Fibroblast of skin of abdomen (primary cell): ENCODE data around the gene GXYLT2.

Experiments
- DNase-seq: peaks from one replicate; pipeline ENCODE4 v3.0.0-alpha.2; 2013

The GXYLT2 gene

GRCh38 chr3:72938471-72939265 lies 50.8 kb downstream of the GXYLT2 start:
- peak; percentile 94 for DNase-seq

GRCh38 chr3:72941245-72941644 lies 53.4 kb downstream of the GXYLT2 start:
- DNase-seq, result no peak

- DNase-seq, result no peak
These were observed 54.6 kb downstream of the GXYLT2 start for GRCh38 chr3:72942427-72942826.

GRCh38 chr3:72944696-72945095 lies 56.9 kb downstream of the GXYLT2 start:
- DNase-seq, result no peak

- no peak for DNase-seq
These were observed 60.1 kb downstream of the GXYLT2 start for GRCh38 chr3:72947715-72948490.

GRCh38 chr3:72949016-72949415 lies 61.2 kb downstream of the GXYLT2 start:
- no peak for DNase-seq

GRCh38 chr3:72950372-72950771 lies 62.5 kb downstream of the GXYLT2 start:
- no peak for DNase-seq

- DNase-seq, result no peak
These were observed 63.0 kb downstream of the GXYLT2 start for GRCh38 chr3:72950801-72951200.

- DNase-seq, result no peak
These were observed 63.4 kb downstream of the GXYLT2 start for GRCh38 chr3:72951259-72951722.

GRCh38 chr3:72953325-72953956 lies 65.6 kb downstream of the GXYLT2 start:
- DNase-seq, result no peak

GRCh38 chr3:72957297-72957696 lies 69.5 kb downstream of the GXYLT2 start:
- no peak for DNase-seq

- DNase-seq, result no peak
These were observed 71.5 kb downstream of the GXYLT2 start for GRCh38 chr3:72959336-72959735.

- DNase-seq, result no peak
These were observed 73.1 kb downstream of the GXYLT2 start for GRCh38 chr3:72960812-72961518.

- no peak for DNase-seq
These were observed 73.9 kb downstream of the GXYLT2 start for GRCh38 chr3:72961752-72962151.

GRCh38 chr3:72962317-72962716 lies 74.5 kb downstream of the GXYLT2 start:
- no peak for DNase-seq

- DNase-seq, result no peak
These were observed 76.8 kb downstream of the GXYLT2 start for GRCh38 chr3:72964633-72965032.

GRCh38 chr3:72968266-72968664 lies 80.4 kb downstream of the GXYLT2 start:
- no peak for DNase-seq

- peak; percentile 17 for DNase-seq
These were observed 81.9 kb downstream of the GXYLT2 start for GRCh38 chr3:72969766-72970165.

GRCh38 chr3:72970942-72971341 lies 83.1 kb downstream of the GXYLT2 start:
- no peak for DNase-seq

GRCh38 chr3:72972706-72973030 lies 84.8 kb downstream of the GXYLT2 start:
- DNase-seq, result no peak

- no peak for DNase-seq
These were observed 85.3 kb downstream of the GXYLT2 start for GRCh38 chr3:72973031-72973723.

GRCh38 chr3:72973786-72974185 lies 85.9 kb downstream of the GXYLT2 start:
- no peak for DNase-seq
